ENCODE results near the gene POP7.
A peak's percentile ranks its signal among the peaks of the same experiment; 100 is the strongest.

DNA sequence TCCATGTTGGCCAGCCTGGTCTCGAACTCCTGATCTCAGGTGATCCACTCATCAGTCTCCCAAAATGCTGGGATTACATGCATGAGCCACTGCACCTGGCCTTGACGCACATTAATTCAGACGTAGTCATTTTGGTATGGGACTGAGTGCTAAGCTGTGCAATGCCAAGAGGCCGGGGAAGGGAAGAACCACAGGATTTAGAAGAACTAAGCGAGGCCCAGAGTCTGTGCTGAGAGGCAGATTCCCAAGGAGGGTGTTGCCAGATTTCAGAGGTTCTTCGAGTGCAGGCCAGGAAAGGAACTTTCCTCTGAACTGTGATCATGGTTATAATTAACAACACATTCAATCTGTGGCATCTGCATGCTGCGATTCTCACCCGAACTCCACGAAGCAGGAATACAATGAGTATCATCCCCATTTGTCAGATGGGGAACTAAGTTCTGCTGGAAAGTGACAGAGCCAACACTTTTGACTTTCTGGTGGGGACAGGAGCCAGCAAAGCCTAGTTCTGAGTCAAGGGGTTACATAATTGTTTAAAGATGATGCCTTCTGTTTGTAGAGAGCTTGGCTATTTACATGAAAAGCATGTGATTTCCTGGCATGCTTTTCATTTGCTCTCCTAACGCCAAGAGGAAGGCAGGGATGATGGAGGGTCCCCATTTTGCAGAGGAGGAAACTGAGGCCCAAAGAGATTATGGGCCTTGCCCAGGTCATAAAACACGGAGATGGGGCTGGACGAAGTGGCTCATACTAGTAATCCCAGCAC lies 21.3 kb downstream of the POP7 start:
- TF ChIP-seq, protein P1, sequence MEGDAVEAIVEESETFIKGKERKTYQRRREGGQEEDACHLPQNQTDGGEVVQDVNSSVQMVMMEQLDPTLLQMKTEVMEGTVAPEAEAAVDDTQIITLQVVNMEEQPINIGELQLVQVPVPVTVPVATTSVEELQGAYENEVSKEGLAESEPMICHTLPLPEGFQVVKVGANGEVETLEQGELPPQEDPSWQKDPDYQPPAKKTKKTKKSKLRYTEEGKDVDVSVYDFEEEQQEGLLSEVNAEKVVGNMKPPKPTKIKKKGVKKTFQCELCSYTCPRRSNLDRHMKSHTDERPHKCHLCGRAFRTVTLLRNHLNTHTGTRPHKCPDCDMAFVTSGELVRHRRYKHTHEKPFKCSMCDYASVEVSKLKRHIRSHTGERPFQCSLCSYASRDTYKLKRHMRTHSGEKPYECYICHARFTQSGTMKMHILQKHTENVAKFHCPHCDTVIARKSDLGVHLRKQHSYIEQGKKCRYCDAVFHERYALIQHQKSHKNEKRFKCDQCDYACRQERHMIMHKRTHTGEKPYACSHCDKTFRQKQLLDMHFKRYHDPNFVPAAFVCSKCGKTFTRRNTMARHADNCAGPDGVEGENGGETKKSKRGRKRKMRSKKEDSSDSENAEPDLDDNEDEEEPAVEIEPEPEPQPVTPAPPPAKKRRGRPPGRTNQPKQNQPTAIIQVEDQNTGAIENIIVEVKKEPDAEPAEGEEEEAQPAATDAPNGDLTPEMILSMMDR (conservative IDR thresholded peaks at IDR 0.05; ENCODE audit: low read depth, low read length) = no peak
- TF ChIP-seq, protein P2, sequence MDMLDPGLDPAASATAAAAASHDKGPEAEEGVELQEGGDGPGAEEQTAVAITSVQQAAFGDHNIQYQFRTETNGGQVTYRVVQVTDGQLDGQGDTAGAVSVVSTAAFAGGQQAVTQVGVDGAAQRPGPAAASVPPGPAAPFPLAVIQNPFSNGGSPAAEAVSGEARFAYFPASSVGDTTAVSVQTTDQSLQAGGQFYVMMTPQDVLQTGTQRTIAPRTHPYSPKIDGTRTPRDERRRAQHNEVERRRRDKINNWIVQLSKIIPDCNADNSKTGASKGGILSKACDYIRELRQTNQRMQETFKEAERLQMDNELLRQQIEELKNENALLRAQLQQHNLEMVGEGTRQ (IDR thresholded peaks at IDR 0.05; ENCODE audit: low read depth, low read length) = 0 out of 2 replicates have a peak, but pooled peaks have one; percentile 12
- TF ChIP-seq RAD21 (IDR thresholded peaks at IDR 0.05; ENCODE audit: low read length) = no peak

Measured in IMR-90 (cell line).